H1 (cell line): Measurements from ENCODE around the gene EPHA10. TPM values are rescaled to one million over a fixed set of nuclear protein-coding genes. Genes with fewer than 3 reads are reported as not detected.

ENCODE experiments used
- CTCF ChIA-PET: fragments of 300-600 bp; sonication (Branson Sonifier 250); formaldehyde crosslinking; loops from one replicate; lab custom pipeline; 2021; ENCODE audit not compliant: partially characterized antibody; lab: Charles Lee
- POLR2A ChIA-PET: fragments of 300-600 bp; sonication (Branson Sonifier 250); formaldehyde crosslinking; loops from one replicate; lab custom pipeline; 2021; ENCODE audit warnings: inconsistent platforms; ENCODE audit not compliant: partially characterized antibody; lab: Charles Lee
- DNase-seq, 2 experiments: peaks; one replicate each; pipeline versions ENCODE4 v3.0.0 to v3.0.0-alpha.2; 2010 to 2022; ENCODE audit warnings: low spot score in 2 of 2, low read depth in 1 of 2, mixed read lengths in 1 of 2
- FAIRE-seq: peaks from 2 replicates; lab custom pipeline; 2011; peaks lifted over from hg19 to GRCh38; lab: Jason Lieb, UNC
- H2AFZ ChIP-seq: 2 replicates; pipeline ENCODE4 v1.8.1; 2012; ENCODE audit warnings: low read length, inconsistent platforms
- H2AK5ac ChIP-seq: 2 replicates; pipeline ENCODE4 v1.6.1; 2013; ENCODE audit warnings: low read depth, low read length
- H2BK120ac ChIP-seq: replicated peaks from 2 replicates; pipeline ENCODE3; 2013; ENCODE audit warnings: low read depth, low read length, inconsistent platforms
- H2BK12ac ChIP-seq: 2 replicates; pipeline ENCODE4 v1.6.1; 2013; ENCODE audit warnings: low read depth, low read length
- H2BK15ac ChIP-seq: 2 replicates; pipeline ENCODE4 v1.6.1; 2013; ENCODE audit warnings: low read length
- H2BK20ac ChIP-seq: 2 replicates; pipeline ENCODE4 v1.6.1; 2013; ENCODE audit warnings: low read length
- H2BK5ac ChIP-seq: 2 replicates; pipeline ENCODE4 v1.6.1; 2013; ENCODE audit warnings: low read depth, low read length
- H3K14ac ChIP-seq: 2 replicates; pipeline ENCODE4 v1.6.1; 2013; ENCODE audit warnings: inconsistent platforms; ENCODE audit not compliant: insufficient read length
- H3K18ac ChIP-seq: 2 replicates; pipeline ENCODE4 v1.6.1; 2013; ENCODE audit warnings: low read length; ENCODE audit errors: extremely low read depth
- H3K23ac ChIP-seq: 2 replicates; pipeline ENCODE4 v1.6.1; 2013; ENCODE audit warnings: inconsistent platforms; ENCODE audit not compliant: insufficient read length
- H3K23me2 ChIP-seq: 2 replicates; pipeline ENCODE4 v1.6.1; 2013; ENCODE audit warnings: low read depth, low read length
- H3K27ac ChIP-seq: 2 replicates; pipeline ENCODE4 v1.6.1; 2011; ENCODE audit warnings: low read depth, low read length, inconsistent platforms
- H3K27me3 ChIP-seq, 4 experiments: replicated peaks in 1 of 4; 1 replicate in 1 of 4; 2 replicates in 3 of 4; pipeline versions ENCODE4 v1.6.1 to v1.8.1; 2011 to 2013; ENCODE audit warnings: low read length in 3 of 4, mild to moderate bottlenecking in 3 of 4, inconsistent platforms in 2 of 4, mixed read lengths in 2 of 4, moderate library complexity in 1 of 4; ENCODE audit not compliant: control insufficient read depth in 3 of 4, insufficient read depth in 3 of 4; ENCODE audit errors: extremely low read depth in 1 of 4
- H3K36me3 ChIP-seq, 4 experiments: 2 replicates each; pipeline versions ENCODE4 v1.6.1 to v1.8.1; 2011 to 2013; ENCODE audit warnings: mild to moderate bottlenecking in 4 of 4, low read length in 3 of 4, moderate library complexity in 2 of 4, control low read depth in 1 of 4, inconsistent platforms in 1 of 4; ENCODE audit not compliant: insufficient read depth in 4 of 4, control insufficient read depth in 2 of 4
- H3K4ac ChIP-seq: replicated peaks from 2 replicates; pipeline ENCODE3; 2013; ENCODE audit warnings: low read length, low read depth, mixed read lengths, inconsistent platforms; ENCODE audit not compliant: insufficient read length
- H3K4me1 ChIP-seq, 4 experiments: replicated peaks in 1 of 4; 1 replicate in 1 of 4; 2 replicates in 3 of 4; pipeline versions ENCODE4 v1.6.1 to v1.8.1; 2011 to 2013; ENCODE audit warnings: low read length in 3 of 4, inconsistent platforms in 2 of 4, mixed read lengths in 1 of 4; ENCODE audit not compliant: insufficient read depth in 4 of 4, control insufficient read depth in 3 of 4
- H3K4me2 ChIP-seq, 2 experiments: 2 replicates each; pipeline versions ENCODE4 v1.6.1 to v1.8.1; 2011 to 2013; ENCODE audit warnings: low read depth in 2 of 2, low read length in 2 of 2, control low read depth in 1 of 2, inconsistent platforms in 1 of 2, mild to moderate bottlenecking in 1 of 2; ENCODE audit not compliant: insufficient read depth in 1 of 2
- H3K4me3 ChIP-seq, 4 experiments: fragments of 200-600, 300-600 bp in 1 of 4; sonication (generic), shearing (Covaris generic), sonication (Bioruptor Twin) in 1 of 4; 2 replicates each; pipeline versions ENCODE4 v1.5.1 to v1.8.1; 2011 to 2016; ENCODE audit warnings: low read length in 4 of 4, low read depth in 3 of 4, control low read depth in 2 of 4, inconsistent platforms in 2 of 4, mild to moderate bottlenecking in 2 of 4, mixed read lengths in 1 of 4, moderate library complexity in 1 of 4; ENCODE audit not compliant: insufficient read depth in 2 of 4; ENCODE audit errors: extremely low read depth in 1 of 4
- H3K56ac ChIP-seq: replicated peaks from 2 replicates; pipeline ENCODE3; 2013; ENCODE audit warnings: low read depth, mild to moderate bottlenecking, mixed read lengths, low read length, inconsistent platforms; ENCODE audit not compliant: insufficient read length
- H3K79me1 ChIP-seq: 2 replicates; pipeline ENCODE4 v1.6.1; 2013; ENCODE audit warnings: low read depth, low read length, control low read depth
- H3K79me2 ChIP-seq, 2 experiments: 2 replicates each; pipeline versions ENCODE4 v1.6.1 to v1.8.1; 2012 to 2013; ENCODE audit warnings: low read length in 2 of 2, mild to moderate bottlenecking in 2 of 2, inconsistent platforms in 1 of 2; ENCODE audit not compliant: insufficient read depth in 2 of 2, control insufficient read depth in 1 of 2
- H3K9ac ChIP-seq, 4 experiments: replicated peaks in 1 of 4; 1 replicate in 1 of 4; 2 replicates in 3 of 4; pipeline versions ENCODE4 v1.6.1 to v1.8.1; 2011 to 2013; ENCODE audit warnings: low read depth in 3 of 4, low read length in 3 of 4, control low read depth in 2 of 4, mild to moderate bottlenecking in 2 of 4, moderate library complexity in 2 of 4, inconsistent platforms in 1 of 4; ENCODE audit errors: extremely low read depth in 1 of 4
- H3K9me3 ChIP-seq, 2 experiments: 2 replicates each; pipeline versions ENCODE4 v1.6.1 to v1.8.1; 2012 to 2013; ENCODE audit warnings: mild to moderate bottlenecking in 2 of 2, moderate library complexity in 2 of 2, control low read depth in 1 of 2, inconsistent platforms in 1 of 2, low read depth in 1 of 2, low read length in 1 of 2, mixed read lengths in 1 of 2; ENCODE audit not compliant: insufficient read depth in 2 of 2
- H4K20me1 ChIP-seq, 2 experiments: replicated peaks in 1 of 2; 2 replicates each; pipeline versions ENCODE3 to v1.8.1; 2011 to 2013; ENCODE audit warnings: inconsistent platforms in 2 of 2, low read length in 2 of 2, mild to moderate bottlenecking in 1 of 2; ENCODE audit not compliant: insufficient read depth in 2 of 2, control insufficient read depth in 1 of 2
- H4K5ac ChIP-seq: 2 replicates; pipeline ENCODE4 v1.6.1; 2013; ENCODE audit warnings: low read length, low read depth, mixed read lengths, inconsistent platforms; ENCODE audit not compliant: insufficient read length
- H4K8ac ChIP-seq: 2 replicates; pipeline ENCODE4 v1.8.0; 2013; ENCODE audit warnings: mild to moderate bottlenecking, moderate library complexity, low read length, inconsistent platforms; ENCODE audit not compliant: insufficient read depth; ENCODE audit errors: extremely low read depth
- H4K91ac ChIP-seq: replicated peaks from 2 replicates; pipeline ENCODE3; 2013; ENCODE audit warnings: low read length, mixed read lengths, inconsistent platforms; ENCODE audit not compliant: insufficient read length
- CBX8 ChIP-seq: fragments of 300-800, 300-1000 bp; sonication (generic); IDR thresholded peaks from 2 replicates; pipeline ENCODE4 v1.7.1; 2016; ENCODE audit warnings: low read depth, low read length, borderline replicate concordance
- EGR1 ChIP-seq: IDR thresholded peaks from 2 replicates; pipeline ENCODE4 v1.6.1; 2011; ENCODE audit warnings: low read depth, low read length, borderline replicate concordance
- FOSL1 ChIP-seq: IDR thresholded peaks from 2 replicates; pipeline ENCODE4 v1.6.1; 2011; ENCODE audit warnings: mild to moderate bottlenecking, low read depth, low read length, moderate library complexity; ENCODE audit not compliant: insufficient read depth
- HDAC6 ChIP-seq: IDR thresholded peaks from one replicate; pipeline ENCODE4 v1.7.1; 2012; ENCODE audit warnings: low read depth, mild to moderate bottlenecking, inconsistent platforms, low read length, moderate library complexity
- POLR2AphosphoS5 ChIP-seq: IDR thresholded peaks from 2 replicates; pipeline ENCODE4 v1.6.1; 2011; ENCODE audit warnings: low read depth, low read length
- SIRT6 ChIP-seq: IDR thresholded peaks from one replicate; pipeline ENCODE4 v1.7.1; 2012; ENCODE audit warnings: low read length, inconsistent platforms
- WGBS, 2 experiments: shearing (Covaris generic) in 1 of 2; methylation state at CpG; one replicate each; pipeline versions ENCODE4 v1.1.6 to v1.1.7; 2013 to 2015; ENCODE audit warnings: low lambda C conversion rate in 2 of 2, mixed read lengths in 2 of 2, inconsistent platforms in 1 of 2, low coverage in 1 of 2, missing lambda C conversion rate in 1 of 2; ENCODE audit not compliant: insufficient replicate concordance in 2 of 2, insufficient coverage in 1 of 2, insufficient read length in 1 of 2; ENCODE audit errors: extremely low coverage in 1 of 2, missing lambda C conversion rate in 1 of 2; 5-methylcytosine and 5-hydroxymethylcytosine counted together
- polyA plus RNA-seq, 7 experiments: library from polyadenylated mRNA; depleted of rRNA in 3 of 7; stranded (reverse) in 5 of 7; unstranded in 2 of 7; fragments of >200 nt in 5 of 7; fragments of 200-250 nt in 2 of 7; gene quantifications; 1 replicate in 5 of 7; 2 replicates in 1 of 7; 4 replicates in 1 of 7; pipeline versions ENCODE4 v1.2.1 to v1.2.3, GENCODE V29; 2011 to 2013; ENCODE audit warnings: missing spikeins in 2 of 7, mixed read lengths in 2 of 7
- total RNA-seq: library from RNA; stranded (reverse); fragmentation: NEBNext Ultra II Directional; extraction: Animal tissue kit (Norgen Biotek cat#: 25700); gene quantifications from 2 replicates; pipeline ENCODE4 v1.2.1, GENCODE V29; 2021
- TF ChIP-seq, protein P1 (sequence below): IDR thresholded peaks from 2 replicates; pipeline ENCODE4 v1.6.1; 2012; ENCODE audit warnings: inconsistent platforms

Gene EPHA10
- total and polyA plus RNA-seq, 2 of the 8 experiments (the other 6 are each of a cell fraction or from before 2014, with no cell fraction given) = 0.54 to 1.0 TPM

DNA sequence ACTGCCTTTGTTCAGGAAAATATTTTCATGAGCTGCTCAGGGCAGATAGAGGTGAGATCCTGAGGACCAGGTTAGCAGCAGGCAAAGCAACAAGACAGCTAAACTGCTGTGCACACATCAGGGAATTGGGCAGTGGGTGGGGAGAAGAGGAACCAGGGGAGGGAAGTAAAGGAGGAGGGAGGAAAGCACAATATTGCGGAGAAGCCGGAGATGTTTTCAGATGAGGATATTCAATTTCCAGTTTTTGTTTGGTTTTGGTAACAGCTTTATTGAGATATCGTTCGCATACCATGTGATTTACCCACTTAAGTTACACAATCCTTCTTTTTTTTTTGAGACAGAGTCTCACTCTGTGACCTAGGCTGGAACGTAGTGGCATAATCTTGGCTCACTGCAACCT lies 34.5 kb downstream of the EPHA10 start:
- Histone ChIP-seq H4K8ac (no peak overlapping the region), H3K79me2 (no peaks in the 10 kb centered on the region), H4K91ac (no peak overlapping the region), H4K5ac (no peak overlapping the region), H3K36me3 (no peaks in the 10 kb centered on the region), H3K23me2 (peaks cover 2% of the 10 kb centered on the region; the same call in 1 of the 2 replicates), H3K56ac (no peak overlapping the region), H3K9ac (no peak overlapping the region), H3K4me1 (no peaks in the 10 kb centered on the region; a peak in 1 of 7 replicates), H2AK5ac (no peak overlapping the region), H3K4ac (no peak overlapping the region), H3K18ac (no peak overlapping the region), H3K27ac (no peak overlapping the region), H3K9me3 (no peaks in the 10 kb centered on the region), H2AFZ (no peak overlapping the region), H2BK5ac (no peak overlapping the region), H3K14ac (no peak overlapping the region), H3K27me3 (peaks cover 0 to 13% (median 9%) of the 10 kb centered on the region in 4 experiments; a peak in 4 of 7 replicates), H2BK12ac (no peak overlapping the region), H3K4me3 (no peak overlapping the region), H3K23ac (no peak overlapping the region), H2BK15ac (no peak overlapping the region), H3K4me2 (no peak overlapping the region), H3K79me1 (no peaks in the 10 kb centered on the region), H2BK120ac (no peak overlapping the region), H2BK20ac (no peak overlapping the region), H4K20me1 (no peaks in the 10 kb centered on the region)
- no peak for TF ChIP-seq FOSL1
- TF ChIP-seq, protein P1, sequence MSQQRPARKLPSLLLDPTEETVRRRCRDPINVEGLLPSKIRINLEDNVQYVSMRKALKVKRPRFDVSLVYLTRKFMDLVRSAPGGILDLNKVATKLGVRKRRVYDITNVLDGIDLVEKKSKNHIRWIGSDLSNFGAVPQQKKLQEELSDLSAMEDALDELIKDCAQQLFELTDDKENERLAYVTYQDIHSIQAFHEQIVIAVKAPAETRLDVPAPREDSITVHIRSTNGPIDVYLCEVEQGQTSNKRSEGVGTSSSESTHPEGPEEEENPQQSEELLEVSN = no peak
- TF ChIP-seq HDAC6 = no peak
- no peak for TF ChIP-seq CBX8
- TF ChIP-seq EGR1 = no peak
- no peak for TF ChIP-seq SIRT6
- no peak for TF ChIP-seq POLR2AphosphoS5
- ChIA-PET POLR2A (interaction anchor here (0.9 to 2.9 kb wide), 3 partner anchors 10 to 77 kb away, joined by 3 to 11 read pairs (median 3); partner anchors contain the start of genes C1orf122 and CDCA8), CTCF (interaction anchor here (0.6 kb wide), 1 partner anchor 68 kb away, joined by 3 read pairs; no protein-coding TSS in a partner anchor)
- FAIRE-seq = no peak
- DNase-seq = no peak
- WGBS, 2 experiments = 88% methylated on average over 5 of the region's 5 CpGs; no CpG with 5 or more reads in 1 of the 2 experiments
